Astrocyte (in vitro differentiated cells and primary cell): ENCODE results near the gene FRMD4A. TPM values are rescaled to one million over a fixed set of nuclear protein-coding genes. Genes with fewer than 3 reads are reported as not detected.

Source experiments
- DNase-seq: peaks from one replicate; pipeline ENCODE4 v3.0.0-alpha.2; 2010; ENCODE audit warnings: low read depth
- FAIRE-seq: peaks from 2 replicates; lab custom pipeline; 2011; peaks lifted over from hg19 to GRCh38; lab: Jason Lieb, UNC
- H2AFZ ChIP-seq: 2 replicates; pipeline ENCODE4 v1.6.0; 2012; ENCODE audit warnings: low read depth, low read length, inconsistent platforms
- H3K27ac ChIP-seq: 2 replicates; pipeline ENCODE4 v1.5.1; 2011; ENCODE audit warnings: low read depth, low read length, inconsistent platforms
- H3K27me3 ChIP-seq: 2 replicates; pipeline ENCODE4 v1.6.0; 2011; ENCODE audit warnings: low read length, inconsistent platforms; ENCODE audit not compliant: insufficient read depth
- H3K36me3 ChIP-seq: 2 replicates; pipeline ENCODE4 v1.5.1; 2011; ENCODE audit warnings: low read length, inconsistent platforms; ENCODE audit not compliant: insufficient read depth
- H3K4me1 ChIP-seq: 2 replicates; pipeline ENCODE4 v1.5.1; 2011; ENCODE audit warnings: low read length, inconsistent platforms; ENCODE audit not compliant: insufficient read depth
- H3K4me2 ChIP-seq: 2 replicates; pipeline ENCODE4 v1.6.0; 2012; ENCODE audit warnings: low read length, inconsistent platforms
- H3K4me3 ChIP-seq: 2 replicates; pipeline ENCODE4 v1.5.1; 2011; ENCODE audit warnings: low read depth, mild to moderate bottlenecking, low read length, inconsistent platforms; ENCODE audit not compliant: insufficient read depth
- H3K79me2 ChIP-seq: 2 replicates; pipeline ENCODE4 v1.6.0; 2012; ENCODE audit warnings: mild to moderate bottlenecking, low read length, inconsistent platforms; ENCODE audit not compliant: insufficient read depth
- H3K9ac ChIP-seq: 2 replicates; pipeline ENCODE4 v1.6.0; 2012; ENCODE audit warnings: mild to moderate bottlenecking, low read length, inconsistent platforms
- H3K9me3 ChIP-seq: 2 replicates; pipeline ENCODE4 v1.5.1; 2012; ENCODE audit warnings: low read depth, mild to moderate bottlenecking, low read length, inconsistent platforms; ENCODE audit not compliant: insufficient read depth
- H4K20me1 ChIP-seq: 2 replicates; pipeline ENCODE4 v1.6.0; 2012; ENCODE audit warnings: low read length, inconsistent platforms; ENCODE audit not compliant: insufficient read depth
- H3K27ac Mint-ChIP-seq: one replicate; pipeline ENCODE4 v1.8.0; 2021; ENCODE audit warnings: mild to moderate bottlenecking, mixed read lengths; ENCODE audit not compliant: unreplicated experiment
- H3K27me3 Mint-ChIP-seq: one replicate; pipeline ENCODE4 v1.8.0; 2021; ENCODE audit warnings: low read depth, mixed read lengths; ENCODE audit not compliant: unreplicated experiment
- H3K36me3 Mint-ChIP-seq: one replicate; pipeline ENCODE4 v1.8.0; 2021; ENCODE audit warnings: low read depth, mixed read lengths; ENCODE audit not compliant: unreplicated experiment
- H3K4me1 Mint-ChIP-seq: one replicate; pipeline ENCODE4 v1.8.0; 2021; ENCODE audit warnings: low read depth, mixed read lengths; ENCODE audit not compliant: unreplicated experiment
- H3K4me3 Mint-ChIP-seq: one replicate; pipeline ENCODE4 v1.8.0; 2021; ENCODE audit warnings: mild to moderate bottlenecking, moderate library complexity, mixed read lengths; ENCODE audit not compliant: unreplicated experiment
- H3K9me3 Mint-ChIP-seq: one replicate; pipeline ENCODE4 v1.8.0; 2021; ENCODE audit warnings: mild to moderate bottlenecking, mixed read lengths; ENCODE audit not compliant: unreplicated experiment
- CTCF ChIP-seq: IDR thresholded peaks from 2 replicates; pipeline ENCODE4 v1.5.1; 2011; ENCODE audit warnings: low read depth, mild to moderate bottlenecking, inconsistent platforms, low read length, moderate library complexity; ENCODE audit not compliant: insufficient read depth
- EZH2 ChIP-seq: IDR thresholded peaks from 2 replicates; pipeline ENCODE4 v1.6.1; 2012; ENCODE audit warnings: mild to moderate bottlenecking, low read length, inconsistent platforms; ENCODE audit not compliant: insufficient read depth
- total RNA-seq: library from RNA; stranded (reverse); gene quantifications from 2 replicates; pipeline ENCODE4 v1.2.1, GENCODE V29; 2021

FRMD4A gene
- total RNA-seq, 1 donor from 2014 or later, result 82.5 TPM

GRCh38 chr10:14172336-14172950 is 158.3 kb downstream of the FRMD4A start:
- no peak overlapping the region for H3K4me3 ChIP-seq
- H3K36me3 ChIP-seq, result no peaks in the 10 kb centered on the region
- no peak overlapping the region for H2AFZ ChIP-seq
- H3K27ac ChIP-seq, result no peak overlapping the region
- H3K9ac ChIP-seq, result no peak overlapping the region
- H3K27ac Mint-ChIP-seq, result no peak overlapping the region
- peaks cover 4% of the 10 kb centered on the region for H3K4me1 ChIP-seq
- FAIRE-seq (no peak), DNase-seq (no peak)
- no peak overlapping the region for H3K4me2 ChIP-seq
- no peak overlapping the region for H3K4me3 Mint-ChIP-seq
- no peaks in the 10 kb centered on the region for H3K4me1 Mint-ChIP-seq
- TF ChIP-seq EZH2, result no peak
- no peak for TF ChIP-seq CTCF
- H3K79me2 ChIP-seq, result no peaks in the 10 kb centered on the region
- H3K27me3 ChIP-seq, result peaks cover 46% of the 10 kb centered on the region
- no peaks in the 10 kb centered on the region for H4K20me1 ChIP-seq
- H3K9me3 ChIP-seq, result no peaks in the 10 kb centered on the region
- no peaks in the 10 kb centered on the region for H3K9me3 Mint-ChIP-seq
- H3K27me3 Mint-ChIP-seq, result peaks cover 48% of the 10 kb centered on the region
- no peaks in the 10 kb centered on the region for H3K36me3 Mint-ChIP-seq

- Histone ChIP-seq H3K4me1 (peaks cover 4% of the 10 kb centered on the region), H3K9me3 (no peaks in the 10 kb centered on the region), H3K27ac (no peak overlapping the region), H3K4me3 (no peak overlapping the region), H4K20me1 (no peaks in the 10 kb centered on the region), H3K27me3 (peaks cover 47% of the 10 kb centered on the region), H3K9ac (no peak overlapping the region), H3K79me2 (no peaks in the 10 kb centered on the region), H3K36me3 (no peaks in the 10 kb centered on the region), H2AFZ (no peak overlapping the region), H3K4me2 (no peak overlapping the region)
- H3K9me3 Mint-ChIP-seq, result no peaks in the 10 kb centered on the region
- no peak overlapping the region for H3K4me3 Mint-ChIP-seq
- H3K36me3 Mint-ChIP-seq, result no peaks in the 10 kb centered on the region
- H3K27ac Mint-ChIP-seq, result no peak overlapping the region
- no peak for DNase-seq
- no peaks in the 10 kb centered on the region for H3K4me1 Mint-ChIP-seq
- FAIRE-seq, result no peak
- H3K27me3 Mint-ChIP-seq, result peaks cover 48% of the 10 kb centered on the region
- TF ChIP-seq EZH2 (no peak), CTCF (no peak)
These were observed 159.4 kb downstream of the FRMD4A start for GRCh38 chr10:14171336-14171735.

GRCh38 chr10:14163377-14164086 is 167.2 kb downstream of the FRMD4A start:
- DNase-seq, result no peak
- Histone ChIP-seq H3K27me3 (peaks cover 32% of the 10 kb centered on the region), H3K4me2 (peak overlapping the region; percentile 76), H3K36me3 (no peaks in the 10 kb centered on the region), H3K9me3 (no peaks in the 10 kb centered on the region), H2AFZ (peak overlapping the region; percentile 59), H4K20me1 (no peaks in the 10 kb centered on the region), H3K79me2 (no peaks in the 10 kb centered on the region), H3K4me3 (no peak overlapping the region), H3K9ac (no peak overlapping the region), H3K4me1 (no peaks in the 10 kb centered on the region), H3K27ac (no peak overlapping the region)
- no peak overlapping the region for H3K4me3 Mint-ChIP-seq
- no peak overlapping the region for H3K27ac Mint-ChIP-seq
- no peaks in the 10 kb centered on the region for H3K4me1 Mint-ChIP-seq
- H3K36me3 Mint-ChIP-seq, result no peaks in the 10 kb centered on the region
- H3K9me3 Mint-ChIP-seq, result no peaks in the 10 kb centered on the region
- no peak for FAIRE-seq
- peaks cover 21% of the 10 kb centered on the region for H3K27me3 Mint-ChIP-seq
- TF ChIP-seq EZH2, result no peak
- TF ChIP-seq CTCF, result no peak
